Stimulated activated CD4-positive, alpha-beta T cell treated with anti-CD3 and anti-CD28 coated beads, Interleukin-1b, Interleukin-23, amount 100 ng/mL, for 1 hour (primary cell): ENCODE data around the gene ITGB2.

Source experiments
- DNase-seq, 2 donors: peaks; one replicate each; pipeline ENCODE4 v3.0.0-alpha.2; 2020; ENCODE audit warnings: low read depth in 2 of 2

The ITGB2 gene

DNA sequence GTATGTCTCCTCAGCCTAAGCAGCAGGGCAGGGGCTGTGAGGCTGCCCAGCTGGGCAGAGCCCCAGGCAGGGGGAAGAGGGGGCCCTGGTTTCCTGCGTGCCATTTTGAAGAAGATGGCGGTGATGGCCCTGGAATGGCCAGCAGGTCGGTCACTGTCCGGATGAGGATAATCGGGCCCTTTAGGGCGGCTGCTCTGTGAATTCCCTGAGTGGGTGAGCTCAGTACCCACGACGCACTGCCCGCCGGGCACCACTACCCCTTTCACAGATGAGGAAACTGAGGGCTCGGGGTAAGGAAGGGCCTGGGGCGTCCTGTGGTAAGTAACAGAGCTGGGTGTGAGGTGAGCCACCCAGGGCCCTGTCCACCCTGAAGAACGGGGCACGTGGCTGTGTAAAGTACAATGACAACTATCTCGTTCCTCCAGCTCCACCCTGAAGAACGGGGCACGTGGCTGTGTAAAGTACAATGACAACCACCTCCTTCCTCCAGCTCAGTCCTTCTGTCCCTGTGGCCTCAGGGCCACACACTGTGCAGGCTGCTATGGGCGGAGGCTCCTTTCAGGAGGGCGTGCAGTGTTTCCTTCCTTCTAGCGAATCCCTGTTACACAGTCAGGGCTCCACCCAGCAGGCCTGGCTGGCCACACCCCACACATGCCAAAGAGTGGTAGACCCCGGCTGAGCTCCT, 23.2 kb downstream of the ITGB2 start:
- DNase-seq = no peak

DNA sequence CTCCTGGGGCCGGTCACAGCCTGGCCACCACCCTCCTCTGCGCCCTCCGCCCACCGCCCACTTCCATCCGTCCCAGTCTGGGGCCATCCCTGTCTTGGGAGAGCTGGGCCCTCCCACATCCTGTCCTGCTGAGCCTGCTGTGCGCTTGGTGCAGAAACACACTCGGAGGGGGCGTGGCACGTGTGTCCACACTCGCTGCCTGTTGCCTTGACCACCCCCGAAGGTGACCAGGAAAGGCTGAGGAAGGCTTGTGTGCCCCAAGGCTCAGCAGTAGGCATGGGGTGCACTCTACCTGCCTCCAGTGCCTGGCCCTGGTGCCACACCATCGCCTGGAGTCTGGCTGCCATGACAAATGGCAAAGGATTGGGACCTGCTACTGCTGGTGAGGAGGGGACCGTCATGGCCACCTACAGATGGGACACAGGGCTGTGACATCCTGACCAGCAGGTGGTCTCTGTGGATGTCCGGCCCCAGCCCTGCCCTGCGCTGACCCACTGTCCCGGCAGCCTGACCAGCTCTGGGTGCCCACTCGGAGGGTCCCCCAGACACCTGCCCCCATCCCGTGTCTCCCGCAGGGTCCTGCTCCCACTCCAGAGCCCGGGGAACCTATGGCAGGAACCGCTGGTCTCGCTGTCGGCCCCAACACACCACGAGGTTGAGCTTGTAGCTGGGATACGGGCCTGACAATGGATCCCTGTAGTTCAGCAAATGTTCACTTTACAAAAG, 24.0 kb downstream of the ITGB2 start:
- no peak for DNase-seq

DNA sequence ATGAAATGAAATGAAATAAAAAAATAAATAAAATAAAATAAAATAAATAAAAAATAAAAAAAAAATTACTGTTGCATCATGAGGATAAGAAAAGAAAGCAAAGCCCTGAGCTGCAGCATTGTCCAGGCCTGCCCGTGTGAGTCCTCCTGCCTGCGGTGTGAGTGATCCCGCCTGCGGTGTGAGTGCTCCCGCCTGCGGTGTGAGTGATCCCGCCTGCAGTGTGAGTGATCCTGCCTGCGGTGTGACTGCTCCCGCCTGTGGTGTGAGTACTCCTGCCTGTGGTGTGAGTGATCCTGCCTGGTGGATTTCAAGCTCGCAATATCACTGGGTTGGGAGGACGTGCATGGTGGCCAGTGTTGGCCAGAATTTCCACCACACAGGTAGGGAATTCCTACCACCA, 24.8 kb downstream of the ITGB2 start:
- DNase-seq = no peak

DNA sequence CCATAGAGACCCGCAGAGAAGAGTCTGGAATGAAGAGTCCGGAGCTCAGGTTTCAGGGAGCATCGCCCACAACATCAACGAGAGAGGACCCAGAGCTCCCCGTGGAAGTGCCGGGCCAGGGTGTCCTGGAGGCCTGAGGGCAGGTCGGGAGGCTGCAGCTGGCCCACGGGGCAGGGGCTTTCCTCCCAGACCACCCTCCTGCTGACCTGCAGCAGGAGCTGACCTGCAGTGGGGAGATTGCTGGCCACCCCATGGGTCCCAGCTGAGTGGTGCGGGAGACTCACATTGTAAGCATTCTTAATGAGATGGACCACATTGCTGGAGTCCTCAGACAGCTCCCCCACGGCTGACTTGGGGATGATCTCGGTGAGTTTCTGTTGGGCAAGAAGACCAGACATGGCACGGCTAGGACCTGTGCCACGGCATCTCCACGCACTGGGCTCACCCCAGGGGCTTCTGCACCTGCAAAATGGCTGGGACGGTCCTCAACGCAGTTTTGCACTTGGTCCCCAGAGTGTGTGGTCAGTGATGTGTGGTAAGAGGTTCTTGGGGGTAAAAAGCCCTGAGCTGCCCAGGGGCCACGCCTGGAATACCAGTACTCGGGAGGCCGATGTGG, 25.9 kb downstream of the ITGB2 start:
- no peak for DNase-seq

DNA sequence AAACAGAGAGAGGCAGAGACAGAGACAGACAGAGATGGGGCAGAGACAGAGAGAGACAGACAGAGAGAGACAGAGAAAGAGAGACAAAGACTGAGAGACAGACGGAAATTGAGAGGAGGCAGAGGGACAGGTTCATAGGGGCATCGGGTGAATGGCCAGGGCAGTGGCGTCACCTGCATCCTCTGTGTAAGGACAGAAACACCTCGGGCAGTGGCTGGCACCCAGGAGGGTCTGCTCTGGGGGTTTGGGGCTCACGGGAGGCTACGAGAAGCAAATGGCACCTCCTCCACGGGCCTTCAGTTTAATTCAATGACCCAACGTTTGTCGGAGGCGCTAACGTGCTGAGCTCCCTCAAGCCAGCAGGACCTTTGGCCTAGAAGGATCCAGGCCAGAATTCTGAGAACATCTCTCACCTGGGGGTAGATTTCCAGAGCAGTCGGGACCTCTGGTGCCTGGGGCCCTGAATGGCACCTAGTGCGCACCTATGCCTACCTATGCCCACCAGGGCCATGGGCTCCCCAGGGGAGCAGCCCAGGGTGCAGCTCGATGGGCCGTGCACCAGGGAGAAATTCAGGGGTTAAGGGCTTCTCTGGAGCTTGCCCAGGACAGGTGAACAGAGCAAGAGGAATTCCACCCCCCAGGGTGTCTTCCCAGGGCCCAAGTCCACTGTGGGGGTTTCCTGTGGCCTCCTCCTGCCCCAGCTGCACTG, 26.6 kb downstream of the ITGB2 start:
- DNase-seq = no peak

DNA sequence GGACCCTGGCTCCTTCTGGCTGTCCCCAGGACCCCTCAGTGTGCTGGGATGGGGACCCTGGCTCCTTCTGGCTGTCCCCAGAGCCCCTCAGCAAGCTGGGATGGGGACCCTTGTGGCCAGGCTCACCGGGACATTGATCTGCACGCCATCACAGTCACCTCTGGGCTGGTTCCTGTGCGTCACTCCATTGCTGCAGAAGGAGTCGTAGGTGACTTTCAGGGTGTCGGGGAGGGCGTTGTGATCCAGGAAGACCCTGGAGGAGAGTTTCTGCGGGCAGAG, 27.5 kb downstream of the ITGB2 start:
- DNase-seq = no peak

DNA sequence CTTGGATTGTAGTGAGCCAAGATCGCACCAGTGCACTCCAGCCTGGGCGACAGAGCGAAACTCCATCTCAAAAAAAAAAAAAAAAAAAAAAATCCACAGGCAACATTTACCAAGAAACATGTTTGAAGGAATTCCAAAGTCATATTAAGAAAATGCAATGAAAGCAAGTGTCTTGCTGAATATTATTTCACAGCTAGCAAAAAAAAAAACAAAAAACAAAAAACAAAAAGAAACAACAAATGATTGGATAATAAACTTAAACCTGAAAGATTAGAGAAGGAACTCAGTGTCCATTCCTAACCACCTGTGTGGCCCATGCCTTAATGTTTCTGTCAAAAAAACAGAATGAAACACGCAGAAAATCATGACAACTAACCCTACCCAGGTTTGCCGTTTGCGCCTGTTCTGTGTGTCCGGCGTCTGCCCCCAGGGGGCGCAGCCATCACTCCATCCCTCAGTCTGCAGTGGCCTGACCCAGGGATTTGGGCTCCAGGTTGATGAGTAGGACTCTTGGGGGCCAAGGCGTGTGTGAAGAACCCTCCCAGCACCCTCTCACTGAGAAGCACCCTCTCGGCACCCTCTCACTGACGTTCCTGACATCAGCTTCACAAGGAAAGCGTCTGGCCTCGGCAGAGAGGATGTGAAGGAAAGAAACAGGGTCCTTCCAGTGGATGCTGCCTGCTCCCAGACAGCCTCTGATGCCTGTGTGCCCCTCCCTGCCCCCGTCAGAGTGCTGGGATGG, 28.0 kb downstream of the ITGB2 start:
- peak; percentile 60 to 75 for DNase-seq

DNA sequence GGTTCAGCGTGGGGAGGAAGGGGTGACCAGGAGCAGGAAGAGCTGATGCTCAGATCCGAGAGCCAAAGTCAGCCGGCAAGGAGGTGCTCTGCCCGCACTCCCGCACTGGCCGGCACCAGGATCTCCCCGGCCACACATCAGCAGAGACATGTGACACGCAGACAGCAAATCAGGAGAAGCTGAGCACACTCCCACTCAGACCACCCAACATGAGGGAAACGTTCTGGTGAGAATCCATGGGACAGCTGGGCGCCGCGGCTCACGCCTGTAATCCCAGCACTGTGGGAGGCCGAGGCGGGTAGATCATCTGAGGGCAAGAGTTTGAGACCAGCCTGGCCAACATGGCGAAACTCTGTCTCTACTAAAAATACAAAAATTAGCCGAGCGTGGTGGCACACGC, 28.6 kb downstream of the ITGB2 start:
- DNase-seq = no peak

DNA sequence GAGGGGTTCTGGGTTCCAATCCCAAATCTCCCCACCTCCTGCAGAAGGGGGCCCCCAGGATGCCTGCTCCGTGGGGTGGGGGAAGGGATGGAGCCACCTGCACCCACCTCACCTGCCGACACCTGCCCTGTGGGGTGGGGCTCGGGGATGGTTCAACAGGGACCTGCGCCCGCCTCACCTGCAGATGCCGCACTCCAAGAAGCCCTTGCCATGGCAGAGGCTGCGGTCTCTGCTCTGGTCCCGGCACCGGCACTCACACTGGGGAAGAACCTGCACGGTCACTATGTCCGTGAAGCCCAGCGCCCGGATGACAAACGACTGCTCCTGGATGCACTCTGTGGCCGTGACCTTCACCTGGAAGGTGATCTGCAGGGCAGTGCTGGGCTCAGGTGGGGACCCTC, 29.1 kb downstream of the ITGB2 start:
- DNase-seq = no peak

DNA sequence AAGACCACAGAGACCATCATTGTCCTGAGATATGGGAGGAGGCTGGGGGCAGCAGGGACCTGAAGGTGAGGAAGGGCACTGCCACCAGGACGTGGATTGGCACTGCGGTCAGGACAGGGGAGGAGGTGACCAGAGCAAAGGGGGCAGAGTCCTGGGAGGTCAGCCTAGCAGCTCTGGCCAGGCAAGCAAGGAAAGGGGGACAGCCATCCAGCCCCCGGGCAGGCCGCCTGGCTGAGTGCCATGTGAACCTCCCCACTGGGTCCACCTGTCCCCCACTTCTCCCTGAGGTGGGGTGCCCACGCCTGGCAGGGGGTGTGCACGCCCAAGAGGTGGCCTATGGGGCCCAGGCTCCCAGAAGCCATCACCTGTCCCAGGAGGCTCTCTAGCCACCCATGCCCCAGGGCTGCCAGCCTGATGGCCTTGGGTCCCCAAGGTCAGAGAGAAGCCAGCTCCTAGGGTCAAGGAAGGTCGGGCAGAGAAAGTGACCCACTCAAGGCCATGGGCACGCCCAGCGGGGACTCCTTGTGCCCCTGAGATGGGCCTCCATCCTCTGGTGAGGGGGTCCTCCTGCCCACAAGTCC, 29.6 kb downstream of the ITGB2 start:
- no peak for DNase-seq

DNA sequence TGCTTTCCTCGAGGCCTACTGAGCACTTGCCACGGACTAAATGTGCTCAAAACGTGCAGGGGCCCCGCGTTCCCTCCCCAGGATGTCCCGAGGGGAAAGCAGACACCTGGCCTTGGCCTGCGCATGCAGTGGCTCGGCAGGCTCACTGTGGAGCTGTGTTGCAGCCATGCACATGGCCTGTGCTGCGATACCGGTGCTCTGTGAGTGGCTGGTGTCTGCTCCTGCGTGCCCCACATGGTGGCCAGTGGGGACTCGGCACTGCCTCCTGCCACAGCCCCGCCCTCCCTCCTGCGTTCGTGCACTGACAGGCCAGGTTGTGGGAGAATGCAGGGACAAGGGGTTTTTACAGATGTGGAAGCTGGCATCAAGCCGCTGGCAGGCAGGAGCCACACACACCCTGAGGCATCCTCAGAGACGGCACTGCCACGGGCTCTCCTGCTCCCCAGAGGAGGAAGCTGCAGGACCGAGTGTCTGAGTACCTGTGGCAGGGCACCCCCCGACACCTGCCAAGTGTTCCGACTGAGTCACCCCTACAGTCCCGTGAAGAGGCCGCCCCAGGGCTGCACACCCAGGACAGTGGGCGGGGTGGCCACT, 30.3 kb downstream of the ITGB2 start:
- DNase-seq = no peak

DNA sequence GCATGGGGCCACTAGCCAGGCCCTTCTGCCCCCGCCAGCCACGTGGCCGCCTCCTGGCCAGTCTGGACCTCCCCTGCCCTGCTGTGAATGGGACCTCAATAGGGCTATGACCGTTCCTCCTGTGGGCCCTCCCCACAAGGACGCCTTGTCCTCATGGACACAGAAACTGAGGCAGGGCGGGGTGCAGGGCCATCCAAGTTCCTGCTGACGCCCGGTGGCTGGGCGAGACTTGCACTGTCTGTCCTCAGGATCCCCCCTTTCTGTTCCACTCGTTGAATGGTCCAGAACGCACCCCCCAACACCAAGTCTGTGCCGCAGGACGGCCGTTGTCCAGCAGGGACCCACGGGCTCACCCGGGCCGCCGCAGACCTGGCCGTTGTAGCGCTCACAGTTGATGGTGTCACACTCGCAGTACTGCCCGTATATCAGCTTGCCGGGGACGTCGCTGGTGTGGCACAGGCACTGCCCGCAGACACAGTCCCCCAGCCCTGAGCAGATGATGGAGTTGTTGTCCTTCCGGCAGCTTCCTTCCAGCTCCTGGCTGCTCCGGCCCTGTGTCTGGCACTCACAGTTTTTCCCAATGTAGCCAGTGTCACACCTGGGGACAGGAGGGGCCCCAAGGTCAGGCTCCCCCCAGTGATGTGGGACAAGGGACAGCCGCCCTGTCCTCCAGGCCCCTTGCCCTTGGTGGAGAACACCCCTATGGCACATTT, 30.9 kb downstream of the ITGB2 start:
- no peak for DNase-seq

DNA sequence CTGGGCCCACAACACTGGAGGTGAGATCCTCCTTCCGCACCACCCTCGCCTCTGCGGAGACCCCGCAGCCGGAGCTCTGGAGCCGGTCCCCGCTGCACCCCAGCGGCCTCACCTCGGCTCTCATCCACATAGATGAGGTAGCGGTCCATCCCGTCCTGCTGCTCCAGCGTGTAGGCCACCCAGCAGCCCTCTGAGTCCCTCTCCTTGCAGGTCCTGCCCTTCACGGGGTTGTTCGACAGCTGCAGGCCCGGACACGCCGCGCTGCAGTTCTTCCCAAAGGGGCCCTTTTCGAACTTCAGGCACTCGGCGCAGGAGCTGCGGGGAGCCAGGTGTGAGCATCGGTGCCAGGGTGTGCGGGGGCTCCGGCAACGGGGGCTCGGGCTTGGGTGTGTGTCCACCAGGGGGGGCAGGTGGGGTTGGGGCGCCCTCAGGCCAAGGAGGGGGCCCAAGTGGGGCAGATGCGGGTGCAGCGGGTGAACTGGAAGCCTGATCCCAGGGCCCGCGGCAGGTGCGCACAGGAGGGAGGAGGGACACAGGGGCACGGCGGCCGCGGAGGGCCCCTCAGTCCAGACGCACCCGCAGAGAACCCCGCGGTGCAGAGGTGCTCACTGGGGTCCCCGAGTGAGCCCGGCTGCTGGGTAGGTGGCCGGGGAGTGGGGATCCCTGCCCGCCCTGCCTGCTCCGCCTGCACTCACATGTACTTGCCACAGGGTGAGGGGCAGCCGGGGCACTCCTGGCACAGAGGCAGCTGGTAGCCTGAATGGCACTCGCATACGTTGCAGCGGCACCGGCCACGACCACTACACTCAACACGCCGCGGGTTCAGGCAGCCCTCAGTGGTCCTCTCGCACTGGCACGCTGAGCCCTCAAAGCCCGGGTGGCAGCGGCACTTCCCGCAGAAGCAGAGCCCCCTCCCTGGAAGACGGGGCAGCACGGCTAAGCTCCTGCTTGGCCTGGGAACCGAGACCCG, 31.8 kb downstream of the ITGB2 start:
- DNase-seq = no peak

DNA sequence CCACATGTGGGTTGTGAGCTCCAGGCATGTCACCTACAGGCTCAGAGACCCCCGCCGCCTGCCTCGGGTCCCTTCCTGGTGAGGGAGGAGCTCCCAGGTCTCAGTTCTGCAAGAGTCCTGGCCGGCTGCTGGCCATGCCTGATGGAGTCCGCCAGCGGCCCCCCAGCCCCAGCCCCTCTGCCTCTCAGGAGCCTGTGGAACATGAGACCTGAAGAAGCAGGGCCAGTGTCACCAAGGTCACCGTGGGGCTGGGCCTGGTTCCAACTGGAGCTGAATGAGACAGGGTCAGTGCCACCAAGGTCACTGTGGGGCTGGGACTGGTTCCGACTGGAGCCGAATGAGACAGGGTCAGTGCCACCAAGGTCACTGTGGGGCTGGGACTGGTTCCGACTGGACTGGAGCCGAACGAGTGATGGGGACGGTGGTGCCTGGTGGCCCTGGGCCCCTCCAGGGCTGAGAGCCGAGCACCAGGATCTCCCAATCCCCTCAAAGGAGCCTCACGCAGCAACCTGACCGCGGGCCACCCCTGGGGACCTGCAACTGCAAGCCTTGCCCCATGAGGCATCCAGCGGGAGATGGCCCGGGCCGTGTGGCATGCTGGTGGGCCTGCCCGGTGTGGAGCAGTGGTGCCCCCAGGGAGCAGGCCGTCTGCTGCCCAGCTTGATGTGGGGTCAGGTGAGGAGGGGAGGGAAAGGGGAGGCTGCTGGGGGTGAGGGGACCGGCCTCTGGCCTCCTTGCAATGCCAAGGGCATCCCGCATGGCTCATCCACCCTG, 32.7 kb downstream of the ITGB2 start:
- no peak for DNase-seq

DNA sequence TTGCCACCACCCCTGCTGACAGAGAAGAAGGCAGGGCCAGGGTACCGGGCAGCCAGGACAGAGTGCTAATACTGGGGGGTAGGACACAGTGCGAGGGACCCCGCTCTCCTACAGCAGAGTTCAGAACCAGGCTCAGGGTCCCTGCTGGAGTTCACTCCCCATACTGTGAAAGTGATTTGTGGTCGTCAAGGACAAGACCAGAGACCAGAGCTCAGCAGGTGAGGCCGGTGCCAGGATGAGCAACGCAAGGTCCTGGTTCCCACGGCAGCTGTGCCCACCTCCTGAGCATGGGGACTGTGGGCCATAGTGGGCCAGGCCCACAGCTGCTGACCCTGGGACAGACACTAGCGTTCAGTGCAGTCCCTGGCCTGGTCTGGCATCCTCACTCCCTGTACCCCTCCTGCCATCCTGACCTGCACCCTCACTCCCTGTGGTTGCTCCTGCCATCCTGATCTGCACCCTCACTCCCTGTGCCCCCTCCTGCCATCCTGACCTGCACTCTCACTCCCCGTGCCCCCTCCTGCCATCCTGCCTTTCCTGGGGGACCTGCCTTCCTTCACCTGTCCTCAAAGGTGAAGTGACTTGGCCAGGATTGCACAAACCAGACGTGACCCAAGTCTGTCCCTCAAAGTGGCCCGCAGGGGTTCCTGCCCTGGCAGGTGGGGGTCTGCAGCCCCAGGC, 33.4 kb downstream of the ITGB2 start:
- no peak for DNase-seq

DNA sequence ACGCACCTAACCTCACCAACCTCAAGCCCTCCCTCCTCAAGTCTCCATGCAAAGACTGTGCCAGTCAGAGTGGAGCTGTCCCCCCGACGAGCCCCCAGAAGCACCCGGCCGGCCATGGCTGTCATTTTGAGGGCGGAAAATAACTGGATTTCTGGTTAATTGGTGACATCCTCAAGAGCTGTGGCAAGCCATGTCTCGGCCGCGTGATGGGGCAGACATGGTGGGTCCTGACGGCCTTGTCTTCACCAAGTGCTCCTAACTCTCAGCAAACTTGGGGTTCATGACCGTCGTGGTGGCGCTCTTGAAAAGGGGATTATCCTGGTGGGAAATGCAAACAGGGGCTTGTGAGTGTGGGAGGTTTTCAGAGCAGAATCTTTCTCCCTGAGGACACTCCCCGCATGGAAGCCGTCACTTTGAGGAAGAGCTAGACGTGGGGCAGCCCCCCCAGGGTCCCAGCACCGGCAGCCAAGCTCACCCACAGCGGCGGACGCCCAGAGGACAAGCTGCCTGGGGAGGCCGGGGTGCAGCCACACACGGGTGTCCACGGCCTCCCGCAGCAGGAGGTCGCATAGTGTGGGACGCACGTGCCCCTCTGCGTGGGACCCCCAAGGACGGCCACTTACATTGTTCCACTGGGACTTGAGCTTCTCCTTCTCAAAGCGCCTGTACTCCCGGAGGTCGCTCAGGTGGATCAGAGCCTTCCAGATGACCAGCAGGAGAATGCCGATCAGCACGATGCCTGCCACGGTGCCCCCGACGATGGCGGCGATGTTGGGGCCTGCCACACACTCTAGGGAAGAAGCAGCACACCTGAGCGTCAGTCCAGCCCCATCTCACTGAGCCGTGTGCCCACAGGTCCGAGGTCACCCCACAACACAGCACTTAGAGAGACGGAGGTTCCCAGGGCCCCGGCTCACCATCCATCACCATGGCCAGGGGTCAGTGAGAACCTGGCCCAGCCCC, 34.3 kb downstream of the ITGB2 start:
- DNase-seq = no peak

DNA sequence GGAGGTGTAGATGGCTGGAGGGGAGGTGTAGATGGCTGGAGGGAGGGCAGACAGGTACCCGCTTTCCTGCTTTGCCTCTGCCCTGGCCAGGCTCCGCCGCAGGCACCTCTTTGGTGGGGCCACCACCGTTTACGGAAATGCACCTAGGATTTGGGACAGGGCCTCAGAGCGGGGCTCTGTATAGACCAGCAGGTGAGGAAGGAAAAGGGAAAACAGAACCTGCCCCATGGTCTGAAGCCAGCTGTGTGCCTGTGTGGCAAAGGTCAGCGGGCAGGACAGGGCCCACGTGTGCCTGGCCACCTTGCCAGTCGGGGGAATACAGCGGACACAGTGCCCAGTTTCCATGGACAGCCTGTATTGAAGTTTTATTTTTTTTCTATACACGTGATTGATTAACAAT, 35.1 kb downstream of the ITGB2 start:
- no peak for DNase-seq
